HCEC 1CT (cell line): ENCODE measurements around the gene APOB.

ENCODE experiments used
- DNase-seq: peaks from one replicate; pipeline ENCODE4 v3.0.0-alpha.2; 2017

APOB gene

GRCh38 chr2:20972792-20973565 is 70.9 kb downstream of the APOB start:
- no peak for DNase-seq

DNA sequence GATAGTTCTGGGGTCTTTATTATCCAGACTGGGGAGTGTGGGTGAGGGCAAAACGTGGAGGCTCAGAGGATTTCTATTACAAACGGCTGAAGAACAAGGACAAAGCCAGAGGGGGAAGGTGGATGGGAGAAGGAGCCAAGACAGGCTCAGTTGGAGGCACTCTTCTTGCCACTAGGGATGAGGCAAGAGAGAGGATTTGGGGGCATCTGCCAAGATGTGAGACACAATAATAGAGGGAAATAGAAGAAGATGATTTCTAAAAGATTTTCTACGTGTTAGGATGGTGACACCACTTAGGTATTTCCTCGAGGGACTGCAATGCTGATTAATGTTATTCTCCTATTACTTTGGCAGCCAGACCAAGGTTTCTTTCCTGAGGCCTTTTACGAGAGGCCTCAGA is 71.8 kb downstream of the APOB start:
- DNase-seq: no peak

DNA sequence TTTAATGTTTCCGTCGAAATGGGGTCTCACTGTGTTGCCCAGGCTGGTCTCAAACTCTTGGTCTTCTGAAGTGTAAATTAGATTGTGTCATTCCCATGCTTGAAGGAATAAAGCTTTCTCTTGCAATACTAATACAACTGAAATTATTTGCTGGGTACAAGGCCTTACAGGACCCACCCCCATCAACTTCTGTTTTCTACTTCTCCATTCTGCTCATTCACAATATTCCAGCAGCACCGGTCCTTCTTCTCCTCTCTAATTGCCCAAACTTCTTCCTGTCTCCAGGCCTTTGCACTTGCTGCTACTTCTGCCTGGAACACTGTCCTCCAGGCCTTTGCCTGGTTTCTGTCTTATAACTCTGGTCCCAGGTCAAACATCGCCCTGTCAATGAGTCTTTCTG is 73.8 kb downstream of the APOB start:
- DNase-seq: no peak

DNA sequence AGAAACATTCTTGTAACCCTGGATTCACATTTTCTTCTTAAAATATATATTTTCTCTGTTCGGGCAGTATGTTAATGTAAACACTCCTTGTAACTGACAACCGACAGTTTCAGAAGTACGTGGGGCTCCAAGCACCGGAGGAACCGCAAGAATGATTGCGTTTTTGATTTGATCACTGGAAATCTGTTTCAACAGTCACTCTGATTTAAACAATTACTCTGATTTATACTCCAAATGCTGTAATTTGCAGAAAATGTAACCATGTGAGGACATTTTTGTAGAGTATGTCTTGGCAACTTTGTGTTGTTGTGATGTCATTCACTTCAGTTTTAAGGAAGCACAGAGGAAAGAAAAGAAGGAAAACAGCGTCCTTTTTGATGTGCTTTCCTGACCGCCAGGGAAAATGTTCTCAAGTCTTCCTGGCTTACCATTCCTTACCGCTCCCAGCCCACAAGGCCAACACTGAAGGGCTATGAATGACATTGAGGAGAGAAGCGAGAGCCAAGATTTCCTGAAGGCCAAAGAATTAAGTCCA is 77.7 kb downstream of the APOB start:
- DNase-seq: no peak

- no peak for DNase-seq
These were observed 78.7 kb downstream of the APOB start for GRCh38 chr2:20965221-20965620.

GRCh38 chr2:20963867-20964266 is 80.0 kb downstream of the APOB start:
- no peak for DNase-seq

DNA sequence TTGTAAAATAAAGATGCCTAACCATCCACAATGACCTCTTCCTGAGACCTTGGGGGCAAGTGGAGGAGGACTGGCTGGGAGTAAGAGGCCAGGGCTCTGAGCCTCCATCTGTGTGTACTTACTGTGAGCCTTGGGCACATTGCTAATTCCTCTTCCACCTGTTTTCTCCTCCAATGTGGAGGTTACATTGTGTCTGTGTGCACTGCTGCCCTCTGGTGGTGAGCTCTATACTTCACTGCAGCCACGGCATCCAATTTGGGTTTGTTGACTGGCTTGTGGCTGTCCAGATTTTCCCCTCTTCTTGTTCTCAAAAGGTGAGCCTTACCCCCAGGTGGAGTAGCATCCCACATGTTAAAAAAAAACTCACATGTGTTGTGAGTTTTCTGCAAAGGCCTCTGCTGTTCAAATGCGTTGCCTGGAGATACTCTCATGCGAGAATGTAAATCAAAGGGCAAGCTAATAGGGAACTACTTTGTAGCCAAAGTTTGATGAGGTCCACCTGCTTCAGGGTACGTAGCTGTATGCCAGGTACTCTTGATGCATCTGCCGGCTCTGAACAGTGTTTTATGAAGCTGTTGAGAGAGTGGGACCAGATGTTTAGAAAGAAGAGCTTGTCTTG is 80.8 kb downstream of the APOB start:
- DNase-seq: peak; percentile 43

- DNase-seq: no peak
These were observed 82.0 kb downstream of the APOB start for GRCh38 chr2:20961858-20962257.

DNA sequence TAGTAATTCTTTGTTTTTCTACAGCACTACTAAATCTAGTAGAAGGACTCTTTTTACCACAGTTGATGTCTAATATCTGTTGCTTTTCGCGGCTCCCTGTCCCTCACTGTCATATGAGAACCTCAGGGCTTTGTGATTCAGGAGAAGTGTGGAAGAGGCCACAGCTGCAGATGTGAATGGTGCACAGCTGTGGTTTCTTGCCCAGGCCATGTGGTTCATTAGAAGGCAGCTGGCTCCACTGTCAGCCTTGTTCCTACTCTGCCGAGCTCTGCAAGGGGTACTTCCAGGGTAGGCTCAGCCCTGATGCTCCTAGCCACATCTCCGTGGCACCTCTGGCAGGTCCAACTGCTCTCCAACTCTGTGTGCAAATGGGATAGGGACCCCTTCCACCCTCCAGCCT is 83.9 kb downstream of the APOB start:
- no peak for DNase-seq

DNA sequence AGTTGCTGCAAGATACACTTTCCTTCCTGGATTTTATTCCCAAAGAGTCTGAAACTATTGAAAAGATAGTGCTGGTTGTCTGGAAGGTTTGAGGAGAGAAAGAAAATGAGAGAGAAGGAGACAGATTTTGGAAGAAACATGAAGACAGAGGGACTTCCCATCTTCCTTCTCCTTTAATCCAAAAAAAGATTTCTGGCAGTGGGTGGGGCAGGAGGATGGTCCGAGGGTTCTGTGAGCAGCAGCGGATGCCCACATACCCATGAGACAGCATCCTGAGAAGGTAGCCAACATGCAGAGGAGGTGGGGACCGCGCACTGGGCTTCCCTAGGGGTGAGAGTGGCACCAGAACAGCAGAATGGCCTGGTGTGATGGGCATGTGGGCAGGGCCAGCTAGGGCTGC is 84.6 kb downstream of the APOB start:
- no peak for DNase-seq

DNA sequence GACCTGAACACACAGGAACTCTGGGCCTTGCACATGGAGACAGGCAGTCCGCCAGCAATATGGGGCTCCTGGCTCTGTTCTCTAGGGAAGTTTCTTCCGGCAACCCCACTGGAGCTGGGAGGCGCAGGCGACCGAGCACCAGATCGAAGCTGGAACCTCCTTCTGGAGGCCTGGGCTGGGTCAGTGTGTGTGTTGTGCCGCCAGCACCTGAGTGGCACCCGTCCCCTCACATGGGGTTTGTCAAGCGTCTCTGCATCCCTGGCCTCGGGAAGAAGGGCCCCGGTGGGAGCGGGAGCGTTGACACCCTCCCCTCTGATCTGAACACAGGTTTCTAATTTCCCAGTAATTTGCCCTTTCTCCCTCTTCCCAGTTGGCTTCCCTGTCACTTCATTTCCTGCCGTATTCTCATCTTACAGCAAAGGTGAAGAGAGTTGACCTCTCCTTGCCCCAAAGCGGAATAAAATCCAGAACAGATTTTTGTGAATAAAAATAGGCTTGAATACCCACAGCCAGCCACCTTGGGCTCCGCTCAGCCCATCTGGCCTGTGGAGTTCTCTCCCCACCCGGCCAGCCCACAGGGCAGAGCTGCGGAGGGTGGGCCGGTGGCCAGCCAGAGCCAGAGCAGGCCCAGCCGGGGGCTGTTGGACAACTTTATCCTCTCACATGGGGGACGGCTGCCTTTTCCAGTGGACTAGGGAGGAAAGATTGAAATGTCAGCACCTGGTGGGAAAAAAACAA is 85.9 kb downstream of the APOB start:
- DNase-seq: no peak

- DNase-seq: no peak
These were observed 88.4 kb downstream of the APOB start for GRCh38 chr2:20955277-20956026.

DNA sequence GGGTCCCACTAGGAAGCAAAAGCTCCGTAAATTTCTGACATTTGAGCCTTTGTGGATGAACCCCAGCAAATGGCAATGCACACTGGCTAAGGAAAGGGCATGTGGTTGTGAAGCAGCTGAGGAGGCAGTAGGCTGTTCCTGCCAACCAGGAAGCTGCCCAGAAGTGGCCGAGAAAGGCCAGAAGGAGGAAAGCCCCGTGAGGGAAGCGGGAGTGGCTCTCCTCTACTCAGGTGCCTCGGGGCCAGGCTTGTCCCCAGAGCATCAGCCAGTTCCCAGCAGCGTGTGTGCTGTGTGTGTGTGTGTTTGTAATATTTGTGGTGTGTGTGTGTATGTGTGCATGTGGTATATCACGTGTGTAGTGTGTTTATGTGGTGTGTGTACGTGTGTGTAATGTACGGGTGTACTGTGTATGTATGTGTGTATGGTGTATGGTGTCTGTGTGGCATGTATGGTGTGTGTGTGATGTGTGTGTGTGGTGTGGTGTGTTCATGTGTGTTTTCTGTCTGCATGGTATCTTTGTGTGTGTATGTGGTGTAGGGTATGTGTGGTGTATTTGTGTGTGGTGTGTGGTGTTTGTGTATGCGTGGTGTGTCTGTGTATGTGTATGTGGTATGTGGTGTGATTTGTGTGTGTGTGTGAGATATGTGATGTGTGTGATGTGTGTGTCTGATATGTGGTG is 90.6 kb downstream of the APOB start:
- DNase-seq: no peak
